CD14-positive monocyte (primary cell): ENCODE results near the gene PRKCA. TPM values are rescaled to one million over a fixed set of nuclear protein-coding genes. Genes with fewer than 3 reads are reported as not detected.

Experiments used
- DNase-seq, 3 donors: peaks; one replicate each; pipeline ENCODE4 v3.0.0-alpha.2; 2011 to 2022
- H2AFZ ChIP-seq: 2 replicates; pipeline ENCODE4 v1.6.0; 2012; ENCODE audit warnings: mild to moderate bottlenecking, low read depth, low read length, inconsistent platforms; ENCODE audit not compliant: insufficient read depth, poor library complexity, severe bottlenecking
- H3K27ac ChIP-seq, 2 donors: 1 replicate in 1 of 2; 2 replicates in 1 of 2; pipeline ENCODE4 v1.5.1; 2012 to 2013; ENCODE audit warnings: low read length in 2 of 2, control low read depth in 1 of 2, inconsistent platforms in 1 of 2, low read depth in 1 of 2, mild to moderate bottlenecking in 1 of 2
- H3K27me3 ChIP-seq, 2 donors: one replicate each; pipeline versions ENCODE4 v1.6.0 to v1.6.1; 2011 to 2013; ENCODE audit warnings: low read length in 2 of 2; ENCODE audit not compliant: control insufficient read depth in 2 of 2, insufficient read depth in 2 of 2
- H3K36me3 ChIP-seq, 2 donors: replicated peaks in 1 of 2; 1 replicate in 1 of 2; 2 replicates in 1 of 2; pipeline versions ENCODE4 v1.5.1 to v1.6.1; 2012 to 2013; ENCODE audit warnings: low read length in 2 of 2, control low read depth in 1 of 2, inconsistent platforms in 1 of 2, mild to moderate bottlenecking in 1 of 2; ENCODE audit not compliant: insufficient read depth in 2 of 2, control insufficient read depth in 1 of 2
- H3K4me1 ChIP-seq, 2 donors: 1 replicate in 1 of 2; 2 replicates in 1 of 2; pipeline versions ENCODE4 v1.5.1 to v1.6.1; 2012 to 2013; ENCODE audit warnings: low read length in 2 of 2, control low read depth in 1 of 2, inconsistent platforms in 1 of 2, mild to moderate bottlenecking in 1 of 2, moderate library complexity in 1 of 2; ENCODE audit not compliant: insufficient read depth in 2 of 2, control insufficient read depth in 1 of 2
- H3K4me2 ChIP-seq: replicated peaks from 2 replicates; pipeline ENCODE3; 2012; ENCODE audit warnings: low read length, moderate library complexity, mild to moderate bottlenecking; ENCODE audit not compliant: poor library complexity, severe bottlenecking; ENCODE audit errors: extremely low read depth
- H3K4me3 ChIP-seq, 3 experiments: fragments of 200-600 bp in 1 of 3; sonication (generic) in 1 of 3; replicated peaks in 1 of 3; 1 replicate in 2 of 3; 2 replicates in 1 of 3; pipeline ENCODE4 v1.5.1; 2011 to 2013; ENCODE audit warnings: low read length in 3 of 3, mild to moderate bottlenecking in 3 of 3, control low read depth in 2 of 3, low read depth in 2 of 3, inconsistent platforms in 1 of 3, moderate library complexity in 1 of 3
- H3K79me2 ChIP-seq: 2 replicates; pipeline ENCODE4 v1.6.0; 2012; ENCODE audit warnings: mild to moderate bottlenecking, control low read depth, inconsistent platforms, low read length, moderate library complexity; ENCODE audit not compliant: insufficient read depth
- H3K9ac ChIP-seq: 2 replicates; pipeline ENCODE4 v1.6.0; 2017; ENCODE audit warnings: low read length, mild to moderate bottlenecking; ENCODE audit not compliant: insufficient read depth, poor library complexity, severe bottlenecking
- H3K9me3 ChIP-seq, 2 donors: replicated peaks in 1 of 2; 1 replicate in 1 of 2; 2 replicates in 1 of 2; pipeline versions ENCODE4 v1.5.1 to v1.6.1; 2012 to 2013; ENCODE audit warnings: low read length in 2 of 2, control low read depth in 1 of 2; ENCODE audit not compliant: control insufficient read depth in 1 of 2, insufficient read depth in 1 of 2
- H4K20me1 ChIP-seq: 2 replicates; pipeline ENCODE4 v1.6.0; 2012; ENCODE audit warnings: mild to moderate bottlenecking, low read length, control low read depth, moderate library complexity; ENCODE audit not compliant: insufficient read depth
- H3K27ac Mint-ChIP-seq, 7 donors: one replicate each; pipeline ENCODE4 v1.8.0; 2020; ENCODE audit warnings: mild to moderate bottlenecking in 7 of 7, mixed read lengths in 7 of 7, moderate library complexity in 6 of 7, inconsistent platforms in 2 of 7
- H3K27me3 Mint-ChIP-seq, 3 donors: one replicate each; pipeline ENCODE4 v1.8.0; 2021 to 2022; ENCODE audit warnings: low read depth in 3 of 3, mild to moderate bottlenecking in 3 of 3, mixed read lengths in 3 of 3, moderate library complexity in 3 of 3, inconsistent platforms in 1 of 3
- H3K36me3 Mint-ChIP-seq, 2 donors: one replicate each; pipeline ENCODE4 v1.8.0; 2020; ENCODE audit warnings: mixed read lengths in 2 of 2, inconsistent platforms in 1 of 2, mild to moderate bottlenecking in 1 of 2
- H3K4me1 Mint-ChIP-seq: one replicate; pipeline ENCODE4 v1.8.0; 2020; ENCODE audit warnings: mild to moderate bottlenecking, mixed read lengths
- H3K4me3 Mint-ChIP-seq, 2 donors: one replicate each; pipeline ENCODE4 v1.8.0; 2020; ENCODE audit warnings: mild to moderate bottlenecking in 2 of 2, mixed read lengths in 2 of 2, moderate library complexity in 1 of 2
- H3K9me3 Mint-ChIP-seq, 7 donors: one replicate each; pipeline ENCODE4 v1.8.0; 2020 to 2022; ENCODE audit warnings: mixed read lengths in 7 of 7, mild to moderate bottlenecking in 6 of 7, moderate library complexity in 6 of 7, inconsistent platforms in 2 of 7
- CTCF ChIP-seq: fragments of 200-600 bp; IDR thresholded peaks from one replicate; pipeline ENCODE4 v1.8.0; 2022; ENCODE audit warnings: antibody characterized with exemption, mild to moderate bottlenecking
- WGBS: methylation state at CpG from one replicate; pipeline ENCODE4 v1.1.5; 2013; ENCODE audit warnings: missing lambda C conversion rate; ENCODE audit not compliant: insufficient coverage; 5-methylcytosine and 5-hydroxymethylcytosine counted together
- intact Hi-C, 2 donors: fragments of 100-400 bp; cut with micrococcal nuclease; formaldehyde crosslinking; loops; one replicate each; pipeline versions ENCODE4 v1.15.0 to v1.15.1; 2023
- polyA plus RNA-seq, 3 donors: library from polyadenylated mRNA; depleted of rRNA in 1 of 3; unstranded in 2 of 3; stranded (reverse) in 1 of 3; fragments of 300-500 nt in 2 of 3; fragments of >200 nt in 1 of 3; fragmentation: Illumina TruSeq in 2 of 3; gene quantifications; 1 replicate in 2 of 3; 2 replicates in 1 of 3; pipeline ENCODE4 v1.2.3, GENCODE V29; 2012 to 2021

Gene PRKCA
- polyA plus RNA-seq, 3 donors, result 0.22 to 7.1 (median 0.30) TPM

- no peaks in the 10 kb centered on the region for H3K9me3 ChIP-seq
- H3K4me1 ChIP-seq, result no peaks in the 10 kb centered on the region
- no peaks in the 10 kb centered on the region for H3K79me2 ChIP-seq
- no peak overlapping the region for H3K4me2 ChIP-seq
- DNase-seq, result no peak
- WGBS, result no CpG with 5 or more reads among the region's 4 CpGs
- peaks cover 0 to 6% of the 10 kb centered on the region in 2 donors for H3K36me3 ChIP-seq
- no peak overlapping the region for H2AFZ ChIP-seq
- no peak overlapping the region for H3K4me3 ChIP-seq
- peaks cover 0 to 2% (median 0%) of the 10 kb centered on the region in 7 donors for H3K9me3 Mint-ChIP-seq
- TF ChIP-seq CTCF, result no peak
- intact Hi-C loops, result no loop called here
- H3K9ac ChIP-seq, result no peak overlapping the region
- no peaks in the 10 kb centered on the region for H3K27me3 ChIP-seq
- H4K20me1 ChIP-seq, result no peaks in the 10 kb centered on the region
- peaks cover 30 to 41% of the 10 kb centered on the region in 2 donors for H3K36me3 Mint-ChIP-seq
- H3K27ac ChIP-seq, result no peak overlapping the region
- no peak overlapping the region for H3K27ac Mint-ChIP-seq
- peaks cover 19% of the 10 kb centered on the region for H3K4me1 Mint-ChIP-seq
- H3K4me3 Mint-ChIP-seq, result no peak overlapping the region
- H3K27me3 Mint-ChIP-seq, result peaks cover 0 to 2% (median 2%) of the 10 kb centered on the region in 3 donors
These were observed 215.7 kb downstream of the PRKCA start for GRCh38 chr17:66518108-66518507.

- no CpG with 5 or more reads among the region's 2 CpGs for WGBS
- Histone ChIP-seq H3K9me3 (no peaks in the 10 kb centered on the region), H3K27ac (no peak overlapping the region), H3K36me3 (peaks cover 0 to 6% of the 10 kb centered on the region in 2 donors), H2AFZ (no peak overlapping the region), H3K4me1 (no peaks in the 10 kb centered on the region), H3K4me3 (no peak overlapping the region), H3K4me2 (no peak overlapping the region), H4K20me1 (no peaks in the 10 kb centered on the region), H3K9ac (no peak overlapping the region), H3K27me3 (no peaks in the 10 kb centered on the region), H3K79me2 (no peaks in the 10 kb centered on the region)
- Mint-ChIP-seq H3K36me3 (peaks cover 32 to 44% of the 10 kb centered on the region in 2 donors), H3K27me3 (peaks cover 0 to 2% (median 2%) of the 10 kb centered on the region in 3 donors), H3K4me3 (no peak overlapping the region), H3K4me1 (peaks cover 21% of the 10 kb centered on the region), H3K9me3 (peaks cover 0 to 2% (median 0%) of the 10 kb centered on the region in 7 donors), H3K27ac (peak overlapping the region in 1 of 7 donors; percentile 26)
- DNase-seq, result no peak
- intact Hi-C loops, result no loop called here
- TF ChIP-seq CTCF, result no peak
These were observed 216.3 kb downstream of the PRKCA start for GRCh38 chr17:66518677-66519076.
